ENCODE data around the gene IVL. TPM values are rescaled to one million over a fixed set of nuclear protein-coding genes. Genes with fewer than 3 reads are reported as not detected.

The IVL gene
- total RNA-seq, 1 experiment from 2014 or later: not detected

GRCh38 chr1:152880907-152881306 lies 27.4 kb upstream of the IVL start:
- Histone ChIP-seq H4K20me1 (ENCODE audit: insufficient read depth) (no peaks in the 10 kb centered on the region), H3K4me1 (ENCODE audit: control insufficient read depth in 1 of 2, insufficient read depth in 2 of 2, low read length in 2 of 2) (no peaks in the 10 kb centered on the region), H3K4me3 (replicated peaks in 1 of 2; ENCODE audit: low read depth in 1 of 2, low read length in 2 of 2) (no peak overlapping the region), H3K27ac (ENCODE audit: low read depth, low read length) (no peak overlapping the region), H3K4me2 (ENCODE audit: low read length) (no peak overlapping the region), H3K79me2 (ENCODE audit: insufficient read depth, low read length) (no peaks in the 10 kb centered on the region), H3K27me3 (ENCODE audit: insufficient read depth, low read length) (peaks cover 12% of the 10 kb centered on the region; the same call in 1 of the 2 replicates), H3K9me3 (ENCODE audit: control insufficient read depth in 1 of 2, insufficient read depth in 1 of 2, low read depth in 1 of 2, low read length in 2 of 2) (no peaks in the 10 kb centered on the region), H3K9ac (ENCODE audit: low read length) (no peak overlapping the region), H3K36me3 (ENCODE audit: control insufficient read depth in 1 of 2, insufficient read depth in 2 of 2, low read length in 2 of 2) (no peaks in the 10 kb centered on the region), H3K9me2 (ENCODE audit: insufficient read depth) (no peaks in the 10 kb centered on the region), H2AFZ (ENCODE audit: low read depth, low read length, poor library complexity, severe bottlenecking) (no peak overlapping the region)
- DNase-seq (ENCODE audit: low read depth, low spot score): no peak
- POLR2A ChIA-PET: no interaction called here
- RAD21 ChIA-PET (ENCODE audit: low non-redundant PET in 1 of 2, low total read pairs in 2 of 2, uncharacterized antibody in 2 of 2, unreplicated experiment in 2 of 2): no interaction called here
- ATAC-seq: no peak
- TF ChIP-seq POLR2AphosphoS5 (IDR thresholded peaks at IDR 0.05; ENCODE audit: low read depth, low read length): no peak
- no peak for TF ChIP-seq ELF1 (IDR thresholded peaks at IDR 0.05; ENCODE audit: borderline replicate concordance, low read depth)
- TF ChIP-seq ATF3 (IDR thresholded peaks at IDR 0.05): no peak
- no peak for TF ChIP-seq JUND (IDR thresholded peaks at IDR 0.05)
- no peak for TF ChIP-seq ZFX (IDR thresholded peaks at IDR 0.05)
- no peak for TF ChIP-seq CTCF (IDR thresholded peaks at IDR 0.05 in 2 of 3, conservative IDR thresholded peaks at IDR 0.05 in 1 of 3; ENCODE audit: borderline replicate concordance in 1 of 3, insufficient read depth in 1 of 3, low read depth in 2 of 3, low read length in 2 of 3)
- no peak for TF ChIP-seq EGR1 (IDR thresholded peaks at IDR 0.05; ENCODE audit: low read depth)
- intact Hi-C loops (cut with micrococcal nuclease): no loop called here
- no TSS peak for BruUV-seq (replicated peaks)
- CTCF ChIA-PET: no interaction called here

- DNase-seq (ENCODE audit: low read depth, low spot score): no peak
Measured at GRCh38 chr1:152884085-152884484, 24.3 kb upstream of the IVL start.

More at GRCh38 chr1:152884085-152884484, 24.3 kb upstream of the IVL start:
- Histone ChIP-seq H3K9me2 (ENCODE audit: insufficient read depth) (no peaks in the 10 kb centered on the region), H4K20me1 (ENCODE audit: insufficient read depth) (no peaks in the 10 kb centered on the region), H3K4me3 (replicated peaks in 1 of 2; ENCODE audit: low read depth in 1 of 2, low read length in 2 of 2) (no peak overlapping the region), H3K9ac (ENCODE audit: low read length) (no peak overlapping the region), H3K9me3 (ENCODE audit: control insufficient read depth in 1 of 2, insufficient read depth in 1 of 2, low read depth in 1 of 2, low read length in 2 of 2) (no peaks in the 10 kb centered on the region), H3K36me3 (ENCODE audit: control insufficient read depth in 1 of 2, insufficient read depth in 2 of 2, low read length in 2 of 2) (no peaks in the 10 kb centered on the region), H3K27me3 (ENCODE audit: insufficient read depth, low read length) (peaks cover 31% of the 10 kb centered on the region), H3K4me1 (ENCODE audit: control insufficient read depth in 1 of 2, insufficient read depth in 2 of 2, low read length in 2 of 2) (no peaks in the 10 kb centered on the region), H3K4me2 (ENCODE audit: low read length) (no peak overlapping the region), H2AFZ (ENCODE audit: low read depth, low read length, poor library complexity, severe bottlenecking) (no peak overlapping the region), H3K27ac (ENCODE audit: low read depth, low read length) (no peak overlapping the region), H3K79me2 (ENCODE audit: insufficient read depth, low read length) (no peaks in the 10 kb centered on the region)
- ChIA-PET POLR2A (no interaction called here), RAD21 (ENCODE audit: low non-redundant PET in 1 of 2, low total read pairs in 2 of 2, uncharacterized antibody in 2 of 2, unreplicated experiment in 2 of 2) (no interaction called here), CTCF (no interaction called here)
- ATAC-seq: no peak
- no TSS peak for BruUV-seq (replicated peaks)
- TF ChIP-seq SP1 (IDR thresholded peaks at IDR 0.05; ENCODE audit: low read depth): no peak
- no peak for TF ChIP-seq EZH2phosphoT487 (IDR thresholded peaks at IDR 0.05; ENCODE audit: borderline replicate concordance)
- no peak for TF ChIP-seq SIN3A (IDR thresholded peaks at IDR 0.05; ENCODE audit: low read depth)
- no peak for TF ChIP-seq ATF3 (IDR thresholded peaks at IDR 0.05)
- intact Hi-C loops (cut with micrococcal nuclease): no loop called here

Data from HCT116 (cell line).